Nephron progenitor cell (in vitro differentiated cells): Measurements from ENCODE around the gene LRRC4C.

Source experiments
- DNase-seq: peaks from one replicate; pipeline ENCODE4 v3.0.0; 2021
- H3K27ac Mint-ChIP-seq: 2 replicates; pipeline ENCODE4 v1.8.0; 2021; ENCODE audit warnings: mild to moderate bottlenecking, moderate library complexity, mixed read lengths
- H3K27me3 Mint-ChIP-seq: 2 replicates; pipeline ENCODE4 v1.8.0; 2021; ENCODE audit warnings: mild to moderate bottlenecking, low read depth, mixed read lengths; ENCODE audit not compliant: poor library complexity
- H3K36me3 Mint-ChIP-seq: 2 replicates; pipeline ENCODE4 v1.8.0; 2021; ENCODE audit warnings: low read depth, mixed read lengths
- H3K4me1 Mint-ChIP-seq: 2 replicates; pipeline ENCODE4 v1.8.0; 2021; ENCODE audit warnings: mixed read lengths
- H3K4me3 Mint-ChIP-seq: 2 replicates; pipeline ENCODE4 v1.8.0; 2021; ENCODE audit warnings: mild to moderate bottlenecking, moderate library complexity, mixed read lengths
- H3K9me3 Mint-ChIP-seq: 2 replicates; pipeline ENCODE4 v1.8.0; 2021; ENCODE audit warnings: mild to moderate bottlenecking, moderate library complexity, mixed read lengths
- CTCF ChIP-seq: fragments of 200-600 bp; sonication (generic); IDR thresholded peaks from 2 replicates; pipeline ENCODE4 v1.5.0; 2021; ENCODE audit warnings: antibody characterized with exemption

Gene LRRC4C

GRCh38 chr11:41459465-41460401, at the start of gene LRRC4C:
Gene LRRC4C (minus strand): TSS chr11:41459652.
- H3K27me3 Mint-ChIP-seq, result no peaks in the 10 kb centered on the region
- no peak for TF ChIP-seq CTCF
- peak; percentile 8 for DNase-seq
- peaks cover 24% of the 10 kb centered on the region for H3K4me1 Mint-ChIP-seq
- H3K36me3 Mint-ChIP-seq, result no peaks in the 10 kb centered on the region
- no peak within 1 kb of the TSS for H3K27ac Mint-ChIP-seq
- H3K9me3 Mint-ChIP-seq, result peaks cover 18% of the 10 kb centered on the region
- H3K4me3 Mint-ChIP-seq, result peak within 1 kb of the TSS; percentile 62

- no peak for DNase-seq
- H3K4me3 Mint-ChIP-seq, result no peak overlapping the region
- no peak overlapping the region for H3K27ac Mint-ChIP-seq
- no peaks in the 10 kb centered on the region for H3K4me1 Mint-ChIP-seq
- peaks cover 4% of the 10 kb centered on the region for H3K27me3 Mint-ChIP-seq
- TF ChIP-seq CTCF, result no peak
- no peaks in the 10 kb centered on the region for H3K36me3 Mint-ChIP-seq
- H3K9me3 Mint-ChIP-seq, result no peaks in the 10 kb centered on the region
These were observed 48.7 kb upstream of the LRRC4C start for GRCh38 chr11:41508121-41508520.

- Mint-ChIP-seq H3K9me3 (no peaks in the 10 kb centered on the region), H3K36me3 (no peaks in the 10 kb centered on the region), H3K4me3 (no peak overlapping the region), H3K4me1 (peaks cover 8% of the 10 kb centered on the region), H3K27ac (no peak overlapping the region), H3K27me3 (no peaks in the 10 kb centered on the region)
- TF ChIP-seq CTCF, result no peak
- no peak for DNase-seq
These were observed 40.0 kb upstream of the LRRC4C start for GRCh38 chr11:41499429-41499828.

- Mint-ChIP-seq H3K9me3 (no peaks in the 10 kb centered on the region), H3K36me3 (no peaks in the 10 kb centered on the region), H3K27ac (no peak overlapping the region), H3K27me3 (no peaks in the 10 kb centered on the region), H3K4me1 (peaks cover 8% of the 10 kb centered on the region), H3K4me3 (no peak overlapping the region)
- TF ChIP-seq CTCF, result peak; percentile 51
- DNase-seq, result no peak
These were observed 39.3 kb upstream of the LRRC4C start for GRCh38 chr11:41498726-41499125.

- no peak for TF ChIP-seq CTCF
- H3K9me3 Mint-ChIP-seq, result no peaks in the 10 kb centered on the region
- H3K27ac Mint-ChIP-seq, result no peak overlapping the region
- no peaks in the 10 kb centered on the region for H3K27me3 Mint-ChIP-seq
- H3K4me1 Mint-ChIP-seq, result peaks cover 8% of the 10 kb centered on the region
- no peaks in the 10 kb centered on the region for H3K36me3 Mint-ChIP-seq
- no peak for DNase-seq
- peak overlapping the region; percentile 35 for H3K4me3 Mint-ChIP-seq
These were observed 38.5 kb upstream of the LRRC4C start for GRCh38 chr11:41497974-41498373.

- Mint-ChIP-seq H3K4me1 (peaks cover 8% of the 10 kb centered on the region), H3K27me3 (no peaks in the 10 kb centered on the region), H3K9me3 (peaks cover 3% of the 10 kb centered on the region), H3K36me3 (no peaks in the 10 kb centered on the region), H3K4me3 (no peak overlapping the region), H3K27ac (no peak overlapping the region)
- DNase-seq, result no peak
- TF ChIP-seq CTCF, result no peak
These were observed 35.3 kb upstream of the LRRC4C start for GRCh38 chr11:41494716-41495115.
